ENCODE results near the gene STARD5. TPM values are rescaled to one million over a fixed set of nuclear protein-coding genes. Genes with fewer than 3 reads are reported as not detected.

Gene STARD5
- polyA plus RNA-seq, 2 of the 4 experiments (the other 2 are of a cell fraction), result 2.1 to 2.8 TPM

DNA sequence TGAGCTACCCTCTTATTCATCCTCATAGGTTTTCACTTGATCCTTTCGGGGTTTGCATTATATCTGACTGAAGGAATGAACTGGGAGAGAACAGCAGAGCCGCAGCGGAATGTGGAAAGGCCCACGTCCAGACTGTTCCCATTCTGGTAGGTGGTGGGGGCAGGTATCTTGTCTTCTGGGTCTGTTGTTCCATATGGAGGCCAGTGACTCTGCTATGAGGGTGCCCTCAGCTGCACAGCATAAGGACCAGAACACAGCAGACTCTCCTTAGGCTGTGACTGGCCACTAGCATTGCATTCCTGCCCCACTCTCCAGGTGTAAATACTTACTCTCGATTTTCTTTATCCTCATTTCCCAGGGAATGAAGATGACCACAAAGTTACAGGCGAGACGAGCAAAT lies 38.0 kb upstream of the STARD5 start (continued):
- no peak for TF ChIP-seq MYC (IDR thresholded peaks at IDR 0.05; ENCODE audit: borderline replicate concordance, low read length)
- TF ChIP-seq NFE2L2 (conservative IDR thresholded peaks at IDR 0.05; ENCODE audit: low read length), result no peak
- no peak for TF ChIP-seq SREBF2 (IDR thresholded peaks at IDR 0.05)

DNA sequence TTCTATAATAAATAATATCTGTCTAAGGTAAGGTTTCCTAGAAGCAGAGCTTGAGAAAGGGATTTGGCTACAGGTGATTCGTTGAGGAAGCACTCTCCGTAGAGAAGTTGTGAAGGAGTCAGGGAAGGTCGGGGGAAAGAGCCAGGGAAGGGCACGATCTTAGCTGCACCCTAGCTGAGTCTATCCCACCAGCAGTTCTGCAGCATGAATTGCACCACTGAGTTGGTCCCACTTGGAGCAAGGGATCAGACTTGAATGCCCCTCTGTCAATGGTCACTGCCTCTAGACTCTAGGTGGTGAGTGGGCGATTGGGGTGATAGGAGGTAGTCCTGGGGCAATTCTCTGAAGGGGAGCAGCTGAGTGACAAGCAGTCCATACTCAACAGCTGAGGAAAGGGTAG lies 36.5 kb upstream of the STARD5 start:
- ATAC-seq, result no peak
- Histone ChIP-seq H3K9me3 (no peaks in the 10 kb centered on the region), H3K4me2 (no peak overlapping the region), H3K4me3 (no peak overlapping the region), H3K4me1 (no peaks in the 10 kb centered on the region), H3K27ac (no peak overlapping the region)
- no peak for TF ChIP-seq FOSB (CRISPR knock-in tag; IDR thresholded peaks at IDR 0.05)
- TF ChIP-seq CBX8 (IDR thresholded peaks at IDR 0.05), result no peak
- no peak for TF ChIP-seq HMGXB4 (CRISPR knock-in tag; IDR thresholded peaks at IDR 0.05; ENCODE audit: borderline replicate concordance)
- no peak for TF ChIP-seq CHD4 (IDR thresholded peaks at IDR 0.05; ENCODE audit: borderline replicate concordance)
- no peak for TF ChIP-seq REST (IDR thresholded peaks at IDR 0.05)
- no peak for TF ChIP-seq CBX2 (IDR thresholded peaks at IDR 0.05; ENCODE audit: borderline replicate concordance, low read depth)
- no peak for TF ChIP-seq RARB (CRISPR knock-in tag; IDR thresholded peaks at IDR 0.05)
- TF ChIP-seq RAD21 (conservative IDR thresholded peaks at IDR 0.05 in 1 of 2, IDR thresholded peaks at IDR 0.05 in 1 of 2), result no peak
- no peak for TF ChIP-seq SMC3 (IDR thresholded peaks at IDR 0.05)
- TF ChIP-seq POLR2A (IDR thresholded peaks at IDR 0.05; ENCODE audit: low read length), result no peak
- TF ChIP-seq JUN (IDR thresholded peaks at IDR 0.05), result no peak
- TF ChIP-seq ZNF302 (CRISPR knock-in tag; IDR thresholded peaks at IDR 0.05), result no peak
- no peak for TF ChIP-seq NFE2L2 (conservative IDR thresholded peaks at IDR 0.05; ENCODE audit: low read length)
- TF ChIP-seq, protein P1, sequence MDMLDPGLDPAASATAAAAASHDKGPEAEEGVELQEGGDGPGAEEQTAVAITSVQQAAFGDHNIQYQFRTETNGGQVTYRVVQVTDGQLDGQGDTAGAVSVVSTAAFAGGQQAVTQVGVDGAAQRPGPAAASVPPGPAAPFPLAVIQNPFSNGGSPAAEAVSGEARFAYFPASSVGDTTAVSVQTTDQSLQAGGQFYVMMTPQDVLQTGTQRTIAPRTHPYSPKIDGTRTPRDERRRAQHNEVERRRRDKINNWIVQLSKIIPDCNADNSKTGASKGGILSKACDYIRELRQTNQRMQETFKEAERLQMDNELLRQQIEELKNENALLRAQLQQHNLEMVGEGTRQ (IDR thresholded peaks at IDR 0.05), result no peak
- 9% methylated on average over 5 of the region's 5 CpGs for WGBS (ENCODE audit: missing lambda C conversion rate)
- CTCF ChIA-PET, result interaction anchor here (1.2 kb wide), 2 partner anchors 85 to 95 kb away, joined by 3 to 5 read pairs; no protein-coding TSS in a partner anchor
- DNase-seq (ENCODE audit: low read depth in 1 of 2, low spot score in 1 of 2), result no peak
- POLR2A ChIA-PET, result no interaction called here
- no peak for FAIRE-seq

DNA sequence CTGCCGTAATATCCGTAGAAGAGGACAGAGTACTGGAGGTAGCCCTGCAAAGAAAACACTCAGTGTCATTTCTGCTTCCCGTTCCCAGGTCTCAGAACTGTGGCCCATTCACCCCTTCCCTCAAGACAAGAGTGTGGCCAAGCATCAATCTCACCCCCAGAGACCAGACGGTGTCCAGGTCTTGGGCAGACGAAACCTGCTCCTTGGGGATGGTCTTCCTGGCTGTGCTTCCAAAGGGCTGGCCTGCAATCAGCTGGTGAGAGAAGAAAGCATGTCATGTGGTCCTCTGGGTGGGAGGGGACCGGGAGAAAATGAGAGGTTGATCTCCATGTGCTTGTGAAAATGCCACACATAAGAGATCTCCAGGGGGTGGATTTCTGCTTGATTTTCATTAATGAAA lies 34.3 kb upstream of the STARD5 start:
- Histone ChIP-seq H3K4me2 (no peak overlapping the region), H3K27ac (no peak overlapping the region), H3K4me1 (no peaks in the 10 kb centered on the region), H3K9me3 (no peaks in the 10 kb centered on the region), H3K4me3 (no peak overlapping the region)
- POLR2A ChIA-PET, result no interaction called here
- FAIRE-seq (no peak), DNase-seq (ENCODE audit: low read depth in 1 of 2, low spot score in 1 of 2) (no peak), ATAC-seq (no peak)
- CTCF ChIA-PET, result interaction anchor here (1.0 to 3.7 kb wide), 6 partner anchors 10 to 92 kb away, joined by 3 to 14 read pairs (median 6); no protein-coding TSS in a partner anchor
- 41% methylated on average over 6 of the region's 6 CpGs for WGBS (ENCODE audit: missing lambda C conversion rate)
- TF ChIP-seq HES2 (IDR thresholded peaks at IDR 0.05) (no peak), EHF (CRISPR knock-in tag; IDR thresholded peaks at IDR 0.05) (no peak), PHF8 (IDR thresholded peaks at IDR 0.05; ENCODE audit: borderline replicate concordance, low read depth) (no peak), TP53 (CRISPR knock-in tag; IDR thresholded peaks at IDR 0.05) (no peak), ZC3H11A (IDR thresholded peaks at IDR 0.05) (no peak), JUNB (IDR thresholded peaks at IDR 0.05) (no peak), CHD2 (IDR thresholded peaks at IDR 0.05; ENCODE audit: low read length, partially characterized antibody) (no peak), REST (IDR thresholded peaks at IDR 0.05) (no peak), RFX5 (IDR thresholded peaks at IDR 0.05) (no peak), NPAS2 (CRISPR knock-in tag; IDR thresholded peaks at IDR 0.05; ENCODE audit: borderline replicate concordance) (no peak), ATOH8 (CRISPR knock-in tag; IDR thresholded peaks at IDR 0.05; ENCODE audit: low read depth) (no peak), MYC (IDR thresholded peaks at IDR 0.05; ENCODE audit: borderline replicate concordance, low read length) (no peak)
